Tibial nerve (tissue), 4 donors: ENCODE results near the gene CTLA4. TPM values are rescaled to one million over a fixed set of nuclear protein-coding genes. Genes with fewer than 3 reads are reported as not detected.

ENCODE experiments used
- DNase-seq, 2 donors: peaks; one replicate each; pipeline ENCODE4 v3.0.0-alpha.2; 2019; ENCODE audit warnings: low spot score in 2 of 2
- H3K27ac ChIP-seq, 4 donors: fragments of 200-600 bp; sonication (generic) in 3 of 4; one replicate each; pipeline ENCODE4 v1.5.1; 2017 to 2019; ENCODE audit warnings: mild to moderate bottlenecking in 1 of 4
- H3K27me3 ChIP-seq, 2 donors: fragments of 200-600 bp; sonication (generic) in 1 of 2; one replicate each; pipeline versions ENCODE4 v1.5.1 to v1.6.0; 2017 to 2019
- H3K36me3 ChIP-seq, 3 donors: fragments of 200-600 bp; sonication (generic); one replicate each; pipeline ENCODE4 v1.5.1; 2018 to 2019
- H3K4me1 ChIP-seq, 4 donors: fragments of 200-600 bp; sonication (generic) in 3 of 4; one replicate each; pipeline ENCODE4 v1.5.1; 2017 to 2019
- H3K4me3 ChIP-seq, 4 donors: fragments of 200-600 bp; sonication (generic) in 3 of 4; one replicate each; pipeline ENCODE4 v1.5.1; 2017 to 2019; ENCODE audit warnings: mild to moderate bottlenecking in 1 of 4, moderate library complexity in 1 of 4
- H3K9me3 ChIP-seq, 4 donors: fragments of 200-600 bp; sonication (generic) in 3 of 4; one replicate each; pipeline ENCODE4 v1.5.1; 2017 to 2019
- EP300 ChIP-seq, 2 donors: sonication (generic); formaldehyde crosslinking; IDR thresholded peaks; one replicate each; pipeline ENCODE4 v1.6.1; 2017; ENCODE audit warnings: antibody characterized with exemption in 2 of 2, mild to moderate bottlenecking in 1 of 2
- POLR2A ChIP-seq, 2 donors: fragments of 450-650 bp; IDR thresholded peaks; one replicate each; pipeline ENCODE4 v1.6.1; 2017; ENCODE audit warnings: antibody characterized with exemption in 2 of 2, mild to moderate bottlenecking in 2 of 2, moderate library complexity in 2 of 2
- WGBS, 2 donors: methylation state at CpG; one replicate each; pipeline ENCODE4 v1.1.5; 2018; 5-methylcytosine and 5-hydroxymethylcytosine counted together
- total RNA-seq, 4 donors: library from RNA; depleted of rRNA; stranded (reverse); fragments of >200 nt; gene quantifications; one replicate each; pipeline ENCODE4 v1.1.0, GENCODE V29; 2016
- TF ChIP-seq, protein P1 (sequence below), 5 experiments: fragments of 200-600 bp in 3 of 5; fragments of 450-650 bp in 2 of 5; sonication (generic) in 3 of 5; IDR thresholded peaks; one replicate each; pipeline ENCODE4 v1.5.1; 2016 to 2019; ENCODE audit warnings: antibody characterized with exemption in 5 of 5, mild to moderate bottlenecking in 3 of 5, moderate library complexity in 2 of 5

Gene CTLA4
- total RNA-seq, 4 donors from 2014 or later = not detected

DNA sequence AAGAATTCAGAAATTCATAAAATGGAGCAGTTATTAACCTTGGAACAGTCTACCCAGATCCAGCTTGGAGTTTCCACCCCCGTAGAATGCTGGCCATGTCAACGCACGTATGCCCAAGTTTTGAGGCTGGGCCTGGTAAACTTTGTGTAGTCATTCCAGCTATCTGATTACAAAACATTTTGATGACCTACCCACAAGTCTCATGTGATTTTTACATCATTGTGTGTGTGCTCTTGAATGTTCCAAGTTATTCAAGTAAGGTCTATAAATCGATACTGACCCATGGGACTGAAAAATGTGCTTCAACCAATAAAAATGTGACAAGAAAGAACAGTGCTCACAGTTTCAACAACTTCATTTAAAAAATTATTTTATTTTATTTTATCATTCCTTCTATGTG, 36.5 kb downstream of the CTLA4 start:
- H3K27ac ChIP-seq = no peak overlapping the region
- H3K4me3 ChIP-seq = no peak overlapping the region
- DNase-seq = no peak
- no peaks in the 10 kb centered on the region for H3K27me3 ChIP-seq
- TF ChIP-seq EP300 (IDR thresholded peaks at IDR 0.05) (no peak), POLR2A (IDR thresholded peaks at IDR 0.05) (no peak)
- TF ChIP-seq, protein P1, sequence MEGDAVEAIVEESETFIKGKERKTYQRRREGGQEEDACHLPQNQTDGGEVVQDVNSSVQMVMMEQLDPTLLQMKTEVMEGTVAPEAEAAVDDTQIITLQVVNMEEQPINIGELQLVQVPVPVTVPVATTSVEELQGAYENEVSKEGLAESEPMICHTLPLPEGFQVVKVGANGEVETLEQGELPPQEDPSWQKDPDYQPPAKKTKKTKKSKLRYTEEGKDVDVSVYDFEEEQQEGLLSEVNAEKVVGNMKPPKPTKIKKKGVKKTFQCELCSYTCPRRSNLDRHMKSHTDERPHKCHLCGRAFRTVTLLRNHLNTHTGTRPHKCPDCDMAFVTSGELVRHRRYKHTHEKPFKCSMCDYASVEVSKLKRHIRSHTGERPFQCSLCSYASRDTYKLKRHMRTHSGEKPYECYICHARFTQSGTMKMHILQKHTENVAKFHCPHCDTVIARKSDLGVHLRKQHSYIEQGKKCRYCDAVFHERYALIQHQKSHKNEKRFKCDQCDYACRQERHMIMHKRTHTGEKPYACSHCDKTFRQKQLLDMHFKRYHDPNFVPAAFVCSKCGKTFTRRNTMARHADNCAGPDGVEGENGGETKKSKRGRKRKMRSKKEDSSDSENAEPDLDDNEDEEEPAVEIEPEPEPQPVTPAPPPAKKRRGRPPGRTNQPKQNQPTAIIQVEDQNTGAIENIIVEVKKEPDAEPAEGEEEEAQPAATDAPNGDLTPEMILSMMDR (IDR thresholded peaks at IDR 0.05) = no peak
- H3K9me3 ChIP-seq = peaks cover 0 to 24% (median 4%) of the 10 kb centered on the region in 4 donors
- no peaks in the 10 kb centered on the region for H3K36me3 ChIP-seq
- H3K4me1 ChIP-seq = peaks cover 0 to 5% (median 3%) of the 10 kb centered on the region in 4 donors
- 79% methylated on average over 4 of the region's 4 CpGs for WGBS, 2 donors

DNA sequence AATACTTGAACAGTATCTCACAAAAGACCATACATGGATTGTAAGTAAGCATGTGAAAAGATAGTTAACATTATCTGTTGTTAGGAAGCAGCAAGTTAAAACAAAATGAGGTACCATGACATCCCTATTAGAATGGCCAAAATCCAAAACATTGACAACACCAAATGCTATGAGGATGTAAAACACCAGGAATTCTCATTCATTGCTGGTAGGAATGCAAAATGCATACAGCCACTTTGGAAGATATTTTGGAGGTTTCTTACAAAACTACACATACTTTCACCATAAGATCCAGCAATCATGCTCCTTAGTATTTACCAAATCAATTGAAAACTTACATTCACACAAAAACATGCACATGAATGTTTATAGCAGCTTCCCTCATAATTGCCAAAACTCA, 38.1 kb downstream of the CTLA4 start:
- TF ChIP-seq, protein P1 (IDR thresholded peaks at IDR 0.05) = no peak
- TF ChIP-seq POLR2A (IDR thresholded peaks at IDR 0.05) = no peak
- TF ChIP-seq EP300 (IDR thresholded peaks at IDR 0.05) = no peak
- no peak for DNase-seq

GRCh38 chr2:203908066-203908796, 40.7 kb downstream of the CTLA4 start:
- peak in 1 of 2 donors; percentile 36 for DNase-seq
- Histone ChIP-seq H3K27ac (peak overlapping the region in 2 of 4 donors; percentile 46 to 48), H3K36me3 (no peaks in the 10 kb centered on the region), H3K4me3 (no peak overlapping the region), H3K27me3 (no peaks in the 10 kb centered on the region), H3K4me1 (peaks cover 0 to 11% (median 9%) of the 10 kb centered on the region in 4 donors), H3K9me3 (peaks cover 0 to under 1% (median 0%) of the 10 kb centered on the region in 4 donors)
- WGBS, 2 donors = 88 to 91% methylated on average over 6 of the region's 6 CpGs
- peak in 1 of 2 donors; percentile 69 for TF ChIP-seq EP300 (IDR thresholded peaks at IDR 0.05)
- TF ChIP-seq, protein P1 (IDR thresholded peaks at IDR 0.05) = no peak

More for the DNA sequence above, 38.1 kb downstream of the CTLA4 start:
- no peaks in the 10 kb centered on the region for H3K36me3 ChIP-seq
- peaks cover 0 to 11% (median 9%) of the 10 kb centered on the region in 4 donors for H3K4me1 ChIP-seq
- no peaks in the 10 kb centered on the region for H3K27me3 ChIP-seq
- no peak overlapping the region for H3K4me3 ChIP-seq
- H3K27ac ChIP-seq = no peak overlapping the region
- peaks cover 0 to 24% (median 4%) of the 10 kb centered on the region in 4 donors for H3K9me3 ChIP-seq

- TF ChIP-seq POLR2A (IDR thresholded peaks at IDR 0.05) = no peak
- Histone ChIP-seq H3K4me1 (peaks cover 0 to 11% (median 9%) of the 10 kb centered on the region in 4 donors), H3K27ac (peak overlapping the region in 1 of 4 donors; percentile 48), H3K36me3 (no peaks in the 10 kb centered on the region), H3K4me3 (no peak overlapping the region), H3K9me3 (no peaks in the 10 kb centered on the region), H3K27me3 (no peaks in the 10 kb centered on the region)
- 35 to 45% methylated on average over 3 of the region's 3 CpGs for WGBS, 2 donors
- no peak for DNase-seq
These were observed 41.2 kb downstream of the CTLA4 start for GRCh38 chr2:203908797-203909185.

GRCh38 chr2:203909261-203909967, 41.8 kb downstream of the CTLA4 start:
- 1 to 5% methylated on average over 8 of the region's 8 CpGs for WGBS, 2 donors
- TF ChIP-seq POLR2A (IDR thresholded peaks at IDR 0.05) = no peak
- peak in 1 of 2 donors; percentile 46 for TF ChIP-seq EP300 (IDR thresholded peaks at IDR 0.05)
- TF ChIP-seq, protein P1 (IDR thresholded peaks at IDR 0.05) = peak; percentile 54 to 76 (median 70)
- peak in 1 of 2 donors; percentile 67 for DNase-seq
- no peaks in the 10 kb centered on the region for H3K36me3 ChIP-seq
- H3K27me3 ChIP-seq = no peaks in the 10 kb centered on the region
- peaks cover 0 to 15% (median 10%) of the 10 kb centered on the region in 4 donors for H3K4me1 ChIP-seq
- H3K27ac ChIP-seq = peak overlapping the region in 1 of 4 donors; percentile 48
- H3K9me3 ChIP-seq = no peaks in the 10 kb centered on the region
- peak overlapping the region in 2 of 4 donors; percentile 28 to 36 for H3K4me3 ChIP-seq
